ENCODE data around the gene USP17L5.
"Not testable (repeated sequence)": the region's sequence is repeated elsewhere in the genome, so short reads cannot be mapped to it uniquely, and the experiment has no call there.

The USP17L5 gene, protein sequence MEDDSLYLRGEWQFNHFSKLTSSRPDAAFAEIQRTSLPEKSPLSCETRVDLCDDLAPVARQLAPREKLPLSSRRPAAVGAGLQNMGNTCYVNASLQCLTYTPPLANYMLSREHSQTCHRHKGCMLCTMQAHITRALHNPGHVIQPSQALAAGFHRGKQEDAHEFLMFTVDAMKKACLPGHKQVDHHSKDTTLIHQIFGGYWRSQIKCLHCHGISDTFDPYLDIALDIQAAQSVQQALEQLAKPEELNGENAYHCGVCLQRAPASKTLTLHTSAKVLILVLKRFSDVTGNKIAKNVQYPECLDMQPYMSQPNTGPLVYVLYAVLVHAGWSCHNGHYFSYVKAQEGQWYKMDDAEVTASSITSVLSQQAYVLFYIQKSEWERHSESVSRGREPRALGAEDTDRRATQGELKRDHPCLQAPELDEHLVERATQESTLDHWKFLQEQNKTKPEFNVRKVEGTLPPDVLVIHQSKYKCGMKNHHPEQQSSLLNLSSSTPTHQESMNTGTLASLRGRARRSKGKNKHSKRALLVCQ

GRCh38 chr4:9339103-9339502 is at the start of gene USP17L5:
USP17L5 (plus strand) TSS chr4:9339403; CDS start chr4:9339403, 0 bp downstream.
- not testable (repeated sequence) for H3K27me3 Mint-ChIP-seq (ENCODE audit: low read depth); H3K4me3 Mint-ChIP-seq; H3K27ac Mint-ChIP-seq; H3K4me1 Mint-ChIP-seq; H3K9me3 Mint-ChIP-seq; H3K36me3 Mint-ChIP-seq (ENCODE audit: low read depth)

DNA sequence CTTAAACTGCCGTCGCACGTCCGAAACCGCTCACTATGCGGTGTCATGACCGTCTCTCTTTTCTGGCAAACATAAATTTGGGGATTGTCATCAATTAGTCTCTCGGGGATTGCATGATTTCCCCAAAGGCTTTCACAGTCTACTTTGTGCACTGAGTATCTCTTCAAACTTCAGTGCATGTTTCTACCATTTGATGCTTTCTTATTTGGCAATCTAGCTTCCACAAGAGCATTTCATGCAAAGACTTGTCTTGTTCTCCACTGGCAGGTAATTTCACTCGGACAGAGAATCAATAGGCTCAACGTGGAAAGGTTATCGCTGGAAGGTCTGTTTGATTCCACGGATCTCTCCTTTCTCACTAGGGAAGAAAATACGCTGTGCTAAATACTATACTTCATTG is 15.0 kb upstream of the USP17L5 start:
- H3K9me3 Mint-ChIP-seq; H3K4me1 Mint-ChIP-seq; H3K4me3 Mint-ChIP-seq; H3K36me3 Mint-ChIP-seq (ENCODE audit: low read depth); H3K27ac Mint-ChIP-seq; H3K27me3 Mint-ChIP-seq (ENCODE audit: low read depth): not testable (repeated sequence)

DNA sequence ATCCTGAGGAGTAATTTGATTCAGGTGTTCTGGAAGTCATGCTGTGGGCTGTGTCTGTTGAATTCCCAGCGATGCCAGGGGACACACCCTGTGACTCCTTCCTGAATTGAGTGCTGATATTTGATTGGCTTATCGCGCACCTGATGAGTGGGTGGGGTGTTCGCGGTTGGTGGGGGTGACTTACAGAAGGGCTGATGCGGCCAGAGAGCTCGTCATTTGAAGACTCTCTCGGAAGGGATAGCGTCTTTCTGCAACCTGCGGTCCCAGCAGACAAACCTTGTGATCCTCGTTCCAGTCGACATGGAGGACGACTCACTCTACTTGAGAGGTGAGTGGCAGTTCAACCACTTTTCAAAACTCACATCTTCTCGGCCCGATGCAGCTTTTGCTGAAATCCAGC is 14.3 kb upstream of the USP17L5 start, which contains the start of gene USP17L24:
Gene USP17L24 (plus strand): TSS at position 301 of the 400 bp plus-strand sequence. CDS start 0 bp downstream, at position 301.
- not testable (repeated sequence) for H3K4me3 Mint-ChIP-seq; H3K9me3 Mint-ChIP-seq; H3K36me3 Mint-ChIP-seq (ENCODE audit: low read depth); H3K27me3 Mint-ChIP-seq (ENCODE audit: low read depth); H3K27ac Mint-ChIP-seq; H3K4me1 Mint-ChIP-seq

- H3K27ac Mint-ChIP-seq; H3K4me3 Mint-ChIP-seq; H3K36me3 Mint-ChIP-seq (ENCODE audit: low read depth); H3K9me3 Mint-ChIP-seq; H3K27me3 Mint-ChIP-seq (ENCODE audit: low read depth); H3K4me1 Mint-ChIP-seq: not testable (repeated sequence)
Observed at GRCh38 chr4:9329611-9330010, 9.6 kb upstream of the USP17L5 start, which contains the start of gene USP17L25. USP17L25 (plus strand) TSS chr4:9329911; CDS start chr4:9329911, 0 bp downstream.

- not testable (repeated sequence) for H3K9me3 Mint-ChIP-seq; H3K4me1 Mint-ChIP-seq; H3K27me3 Mint-ChIP-seq (ENCODE audit: low read depth); H3K36me3 Mint-ChIP-seq (ENCODE audit: low read depth); H3K27ac Mint-ChIP-seq; H3K4me3 Mint-ChIP-seq
Observed at GRCh38 chr4:9334358-9334757, 4.8 kb upstream of the USP17L5 start, which contains the start of gene USP17L26. USP17L26 (plus strand) TSS chr4:9334658; CDS start chr4:9334658, 0 bp downstream.

DNA sequence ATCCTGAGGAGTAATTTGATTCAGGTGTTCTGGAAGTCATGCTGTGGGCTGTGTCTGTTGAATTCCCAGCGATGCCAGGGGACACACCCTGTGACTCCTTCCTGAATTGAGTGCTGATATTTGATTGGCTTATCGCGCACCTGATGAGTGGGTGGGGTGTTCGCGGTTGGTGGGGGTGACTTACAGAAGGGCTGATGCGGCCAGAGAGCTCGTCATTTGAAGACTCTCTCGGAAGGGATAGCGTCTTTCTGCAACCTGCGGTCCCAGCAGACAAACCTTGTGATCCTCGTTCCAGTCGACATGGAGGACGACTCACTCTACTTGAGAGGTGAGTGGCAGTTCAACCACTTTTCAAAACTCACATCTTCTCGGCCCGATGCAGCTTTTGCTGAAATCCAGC is 4.6 kb downstream of the USP17L5 start, which contains the start of gene USP17L27:
Gene USP17L27 (plus strand): TSS at position 301 of the 400 bp plus-strand sequence. CDS start 0 bp downstream, at position 301.
- H3K4me1 Mint-ChIP-seq; H3K27ac Mint-ChIP-seq; H3K9me3 Mint-ChIP-seq; H3K36me3 Mint-ChIP-seq (ENCODE audit: low read depth); H3K27me3 Mint-ChIP-seq (ENCODE audit: low read depth); H3K4me3 Mint-ChIP-seq: not testable (repeated sequence)

DNA sequence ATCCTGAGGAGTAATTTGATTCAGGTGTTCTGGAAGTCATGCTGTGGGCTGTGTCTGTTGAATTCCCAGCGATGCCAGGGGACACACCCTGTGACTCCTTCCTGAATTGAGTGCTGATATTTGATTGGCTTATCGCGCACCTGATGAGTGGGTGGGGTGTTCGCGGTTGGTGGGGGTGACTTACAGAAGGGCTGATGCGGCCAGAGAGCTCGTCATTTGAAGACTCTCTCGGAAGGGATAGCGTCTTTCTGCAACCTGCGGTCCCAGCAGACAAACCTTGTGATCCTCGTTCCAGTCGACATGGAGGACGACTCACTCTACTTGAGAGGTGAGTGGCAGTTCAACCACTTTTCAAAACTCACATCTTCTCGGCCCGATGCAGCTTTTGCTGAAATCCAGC is 9.4 kb downstream of the USP17L5 start, which contains the start of gene USP17L28:
Gene USP17L28 (plus strand): TSS at position 301 of the 400 bp plus-strand sequence. CDS start 0 bp downstream, at position 301.
- not testable (repeated sequence) for H3K9me3 Mint-ChIP-seq; H3K27me3 Mint-ChIP-seq (ENCODE audit: low read depth); H3K4me1 Mint-ChIP-seq

DNA sequence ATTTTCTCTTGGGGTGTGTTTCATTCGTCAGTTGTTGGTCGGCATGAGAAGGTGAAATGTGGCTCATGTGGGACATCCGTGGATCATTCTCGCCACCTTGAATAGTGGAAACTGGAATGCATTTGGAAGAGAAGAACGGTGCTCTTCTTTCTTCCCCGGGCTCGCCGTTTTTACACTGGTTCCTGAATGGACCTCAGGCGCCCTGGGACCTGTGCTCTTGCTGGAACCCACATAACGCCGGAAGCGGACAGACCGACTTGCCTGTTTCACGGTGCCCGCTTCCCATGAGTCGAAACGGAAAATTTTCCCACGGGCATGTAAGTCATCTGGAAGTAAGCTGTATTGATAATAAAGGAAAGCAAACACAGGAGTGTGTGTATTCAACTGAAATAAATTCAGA is 11.7 kb downstream of the USP17L5 start:
- not testable (repeated sequence) for H3K36me3 Mint-ChIP-seq (ENCODE audit: low read depth); H3K4me1 Mint-ChIP-seq; H3K27ac Mint-ChIP-seq; H3K27me3 Mint-ChIP-seq (ENCODE audit: low read depth); H3K4me3 Mint-ChIP-seq; H3K9me3 Mint-ChIP-seq

More for the DNA sequence above, 9.4 kb downstream of the USP17L5 start, which contains the start of gene USP17L28:
- not testable (repeated sequence) for H3K27ac Mint-ChIP-seq; H3K4me3 Mint-ChIP-seq; H3K36me3 Mint-ChIP-seq (ENCODE audit: low read depth)

- H3K36me3 Mint-ChIP-seq (ENCODE audit: low read depth); H3K9me3 Mint-ChIP-seq; H3K27ac Mint-ChIP-seq; H3K27me3 Mint-ChIP-seq (ENCODE audit: low read depth); H3K4me3 Mint-ChIP-seq; H3K4me1 Mint-ChIP-seq: not testable (repeated sequence)
Observed at GRCh38 chr4:9353338-9353737, 14.1 kb downstream of the USP17L5 start, which contains the start of gene USP17L29. USP17L29 (plus strand) TSS chr4:9353638; CDS start chr4:9353638, 0 bp downstream.

- not testable (repeated sequence) for H3K36me3 Mint-ChIP-seq (ENCODE audit: low read depth); H3K27me3 Mint-ChIP-seq (ENCODE audit: low read depth); H3K4me3 Mint-ChIP-seq; H3K9me3 Mint-ChIP-seq; H3K4me1 Mint-ChIP-seq; H3K27ac Mint-ChIP-seq
Observed at GRCh38 chr4:9362829-9363228, 23.6 kb downstream of the USP17L5 start, which contains the start of gene USP17L30. USP17L30 (plus strand) TSS chr4:9363129; CDS start chr4:9363129, 0 bp downstream.

GRCh38 chr4:9379881-9380280 is 40.7 kb downstream of the USP17L5 start:
- H3K27me3 Mint-ChIP-seq (ENCODE audit: low read depth); H3K4me1 Mint-ChIP-seq; H3K9me3 Mint-ChIP-seq; H3K36me3 Mint-ChIP-seq (ENCODE audit: low read depth); H3K27ac Mint-ChIP-seq: not testable (repeated sequence)
- peak overlapping the region in 2 of 3 experiments; percentile 34 for H3K4me3 Mint-ChIP-seq
